Hypothalamus (tissue), 51 donors: ENCODE measurements around the gene SPTA1.

ENCODE experiments used
- DNase-seq, 51 donors: peaks; one replicate each; lab custom pipeline; 2025; lab: John Stamatoyannopoulos, UW

The SPTA1 gene

DNA sequence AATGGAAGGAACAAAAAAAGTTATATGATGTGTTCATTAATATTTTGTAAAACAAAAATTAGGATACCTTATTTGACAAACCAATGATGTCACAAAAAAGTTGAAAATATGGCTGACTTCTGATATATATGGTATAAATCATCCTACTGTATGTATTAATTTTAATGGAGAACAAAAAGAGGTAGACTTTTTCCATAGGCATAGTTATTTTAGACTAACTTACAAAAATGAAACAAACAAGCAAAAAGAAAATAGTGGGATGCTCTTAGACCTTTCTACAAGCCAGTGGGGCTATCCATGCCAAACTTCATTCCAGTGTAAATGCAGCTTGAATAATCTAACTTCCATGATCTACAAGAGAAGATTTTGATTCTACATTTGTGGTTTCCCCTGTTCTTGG lies 522 bp upstream of the SPTA1 start:
- no peak for DNase-seq

GRCh38 chr1:158685085-158685484 lies 1.4 kb downstream of the SPTA1 start:
- DNase-seq, result no peak

DNA sequence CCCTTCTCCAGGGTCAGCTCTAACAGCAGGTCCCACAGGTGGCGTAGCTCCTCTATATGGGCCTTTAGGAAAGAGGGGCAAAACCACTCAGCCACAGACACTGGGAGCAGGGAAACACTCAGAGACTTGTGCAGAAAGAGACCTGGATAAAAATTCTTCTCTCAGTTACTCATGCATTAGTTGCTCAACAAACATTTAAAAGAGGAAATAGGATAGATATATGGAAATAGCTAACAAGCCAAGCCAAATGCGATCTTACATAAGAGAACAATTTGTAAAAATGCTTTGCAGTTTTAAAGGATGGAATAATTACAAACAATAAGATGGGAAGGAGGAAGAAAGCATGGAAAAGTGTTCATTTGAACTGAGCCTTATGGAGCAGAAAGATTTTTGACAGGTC lies 4.9 kb downstream of the SPTA1 start:
- no peak for DNase-seq

- no peak for DNase-seq
Measured at GRCh38 chr1:158679289-158679688, 7.2 kb downstream of the SPTA1 start.

GRCh38 chr1:158675563-158676323 lies 10.8 kb downstream of the SPTA1 start:
- no peak for DNase-seq

- no peak for DNase-seq
Measured at GRCh38 chr1:158674302-158674701, 12.2 kb downstream of the SPTA1 start.

DNA sequence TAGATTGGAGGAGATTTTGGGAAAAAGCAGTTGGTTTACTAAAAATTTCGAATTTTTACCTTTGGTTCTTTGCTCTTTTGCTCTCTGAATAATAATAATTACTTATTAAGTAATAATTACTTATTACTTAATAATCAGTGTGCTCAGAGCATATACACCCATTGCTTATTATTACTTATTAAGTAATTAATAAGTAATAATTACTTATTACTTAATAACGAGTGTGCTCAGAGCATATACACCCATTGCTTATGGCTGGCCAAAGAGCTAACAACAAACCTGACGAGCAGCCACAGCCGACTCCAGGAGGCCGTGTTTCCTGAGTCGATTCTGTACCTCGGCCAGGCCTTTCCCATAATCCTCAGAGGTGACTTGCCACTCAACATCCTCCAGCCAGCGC lies 20.5 kb downstream of the SPTA1 start:
- no peak for DNase-seq

DNA sequence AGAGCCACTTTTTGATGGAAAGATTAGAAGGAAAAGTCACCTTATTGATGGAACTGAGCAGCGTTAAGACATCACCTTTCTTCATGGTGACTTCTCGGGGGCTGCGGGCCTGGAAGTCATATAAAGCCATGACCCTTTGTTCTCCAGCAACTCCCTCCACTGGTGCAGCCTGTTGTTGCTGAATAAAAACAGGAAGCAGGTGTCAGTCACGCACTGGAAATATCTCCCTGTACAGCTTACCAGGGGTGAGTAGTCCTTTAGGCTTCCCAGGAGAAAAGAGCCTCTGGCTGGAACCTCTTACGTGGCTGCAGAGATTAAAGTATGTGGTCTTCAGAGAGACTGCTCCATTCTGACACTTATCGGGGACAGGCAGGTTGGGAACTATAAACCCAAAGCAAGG lies 31.9 kb downstream of the SPTA1 start:
- DNase-seq, result no peak

- DNase-seq, result no peak
Measured at GRCh38 chr1:158654086-158654485, 32.4 kb downstream of the SPTA1 start.

- DNase-seq, result no peak
Measured at GRCh38 chr1:158652721-158653334, 33.7 kb downstream of the SPTA1 start.

- no peak for DNase-seq
Measured at GRCh38 chr1:158649052-158649451, 37.5 kb downstream of the SPTA1 start.

DNA sequence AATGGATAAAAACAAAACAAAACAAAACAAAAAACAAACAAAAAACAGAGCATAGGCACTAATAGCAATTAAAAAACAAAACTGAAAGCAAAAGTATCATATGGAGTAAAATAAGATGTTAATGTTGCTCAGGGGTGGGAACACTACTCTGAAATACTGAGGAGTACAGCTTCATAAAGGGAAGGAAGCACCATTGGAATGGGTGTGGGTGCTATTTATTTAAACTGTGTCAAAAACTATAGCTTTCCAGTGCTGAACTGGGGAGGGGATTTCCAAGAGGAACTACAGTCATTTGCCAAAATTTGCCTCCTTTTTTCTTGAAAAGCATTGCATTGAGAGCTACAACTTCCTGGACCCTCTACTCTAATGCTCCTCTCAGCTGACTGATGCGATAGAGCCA lies 40.0 kb downstream of the SPTA1 start:
- no peak for DNase-seq

DNA sequence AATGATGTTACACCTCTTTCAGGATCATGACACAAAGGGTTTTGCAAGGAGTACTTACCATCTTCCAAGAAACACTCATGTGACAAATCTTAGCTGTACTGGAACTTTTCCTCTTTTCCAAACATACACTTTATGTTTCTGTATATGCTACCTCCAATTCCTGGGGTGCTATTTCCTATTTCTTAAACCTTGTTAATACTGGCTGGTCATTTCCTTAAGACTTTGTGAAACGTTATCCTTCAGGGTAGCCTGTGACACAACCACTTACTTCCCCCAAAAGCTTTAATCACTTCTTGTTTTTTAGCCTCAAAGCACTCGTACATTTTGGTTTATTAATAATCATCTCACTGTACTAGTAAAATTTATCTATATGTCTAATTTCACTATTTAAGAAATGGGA lies 42.1 kb downstream of the SPTA1 start:
- no peak for DNase-seq

GRCh38 chr1:158638904-158639303 lies 47.6 kb downstream of the SPTA1 start:
- DNase-seq, result no peak

DNA sequence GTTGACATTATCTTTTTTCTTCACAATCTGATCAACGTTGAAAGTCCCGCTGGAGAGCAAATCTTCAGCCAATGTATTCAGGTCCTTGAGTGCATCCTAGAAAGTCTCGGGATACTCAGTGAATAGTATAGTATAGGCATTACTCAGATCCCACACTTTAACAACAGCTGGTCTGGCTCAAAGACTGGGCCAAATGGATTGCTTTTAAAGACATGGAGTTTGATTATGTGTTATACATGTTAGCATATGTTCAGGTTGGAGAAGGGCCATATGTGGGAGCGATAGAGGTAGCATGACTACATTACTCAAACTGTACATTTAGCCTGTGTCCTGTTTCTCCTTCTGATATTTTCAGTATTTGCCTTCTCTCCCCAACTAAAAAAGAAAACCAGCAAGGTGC lies 48.4 kb downstream of the SPTA1 start:
- no peak for DNase-seq

GRCh38 chr1:158613764-158614163 lies 72.8 kb downstream of the SPTA1 start:
- no peak for DNase-seq

GRCh38 chr1:158611916-158612315 lies 74.6 kb downstream of the SPTA1 start:
- no peak for DNase-seq

- DNase-seq, result no peak
Measured at GRCh38 chr1:158607296-158607695, 79.2 kb downstream of the SPTA1 start.

GRCh38 chr1:158604968-158605367 lies 81.5 kb downstream of the SPTA1 start, which contains the start of gene OR10Z1:
OR10Z1 (plus strand) TSS chr1:158605268; CDS start chr1:158606439, 1,171 bp downstream.
- DNase-seq, result no peak

DNA sequence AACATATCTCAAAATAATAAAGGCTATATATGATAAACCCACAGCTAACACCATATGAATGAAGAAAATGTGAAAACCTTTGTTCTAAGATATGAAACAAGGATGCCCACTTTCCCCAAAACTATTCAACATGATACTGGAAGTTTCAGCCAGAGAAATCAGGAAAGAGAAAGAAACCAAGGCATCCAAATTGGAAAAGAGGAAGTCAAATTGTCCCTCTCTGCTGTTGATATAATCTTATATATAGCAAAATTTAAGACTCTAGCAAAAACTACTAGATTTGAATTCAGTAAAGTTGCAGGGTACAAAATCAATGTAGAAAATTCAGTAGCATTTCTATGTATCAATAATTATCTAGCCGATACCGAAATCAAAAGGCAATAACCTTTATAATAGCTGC lies 85.8 kb downstream of the SPTA1 start:
- DNase-seq, result no peak

DNA sequence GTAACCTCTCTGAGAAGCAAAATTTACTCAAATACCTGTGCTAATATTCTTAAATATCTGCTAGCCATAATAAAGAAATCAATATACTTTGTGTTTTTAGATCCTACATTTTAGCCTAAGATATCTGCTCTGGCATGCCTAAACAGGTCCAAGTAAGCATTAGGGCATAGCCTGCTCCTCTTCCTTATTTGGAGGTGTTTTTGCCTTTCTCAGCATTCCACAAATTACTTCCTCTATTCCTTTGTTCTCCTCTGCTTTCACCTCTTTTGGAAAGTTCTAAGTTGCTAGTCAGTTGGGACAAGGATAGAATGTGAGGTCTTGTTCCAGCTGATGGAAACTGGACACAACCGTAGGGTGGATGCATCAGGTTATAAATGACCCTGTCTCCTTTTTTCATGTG lies 99.6 kb downstream of the SPTA1 start:
- DNase-seq, result no peak

DNA sequence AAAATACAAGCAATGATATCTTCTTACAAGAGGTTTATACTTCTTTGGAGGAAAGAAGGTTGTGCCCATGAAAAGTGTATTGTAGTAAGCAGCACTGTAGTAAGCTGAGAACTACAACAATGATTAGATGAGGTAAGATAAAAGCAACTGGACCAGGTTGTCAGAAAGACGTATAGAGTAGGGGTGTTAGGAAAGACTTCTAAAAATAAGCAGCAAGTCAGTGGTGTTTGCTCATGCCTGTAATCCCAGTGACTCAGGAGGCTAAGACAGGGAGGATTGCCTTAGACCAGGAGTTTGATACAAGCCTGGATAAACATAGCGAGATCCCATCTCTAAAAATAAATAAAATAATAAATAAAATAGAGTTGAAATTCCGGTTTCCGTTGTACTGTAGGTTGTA lies 102.6 kb downstream of the SPTA1 start:
- no peak for DNase-seq

- no peak for DNase-seq
Measured at GRCh38 chr1:158579733-158580132, 106.8 kb downstream of the SPTA1 start, which contains the start of gene OR10X1. OR10X1 (minus strand) TSS chr1:158579899; CDS start chr1:158579899, 0 bp downstream.
